ENCODE measurements around the gene NOXRED1. TPM values are rescaled to one million over a fixed set of nuclear protein-coding genes. Genes with fewer than 3 reads are reported as not detected.

NOXRED1 gene
- total and polyA plus RNA-seq, 2 donors = 0.14 to 0.69 TPM

GRCh38 chr14:77377502-77377844 is 45.9 kb downstream of the NOXRED1 start:
- WGBS = 12% methylated on average over 10 of the region's 10 CpGs
- H3K36me3 ChIP-seq (ENCODE audit: insufficient read depth) = peaks cover 1% of the 10 kb centered on the region
- H3K4me1 ChIP-seq (ENCODE audit: insufficient read depth) = no peaks in the 10 kb centered on the region
- DNase-seq (ENCODE audit: extremely low spot score) = no peak
- H3K27ac ChIP-seq (ENCODE audit: low read depth) = no peak overlapping the region
- H3K4me3 ChIP-seq (ENCODE audit: low read depth, low read length) = peak overlapping the region; percentile 78

GRCh38 chr14:77376771-77377501 is 46.4 kb downstream of the NOXRED1 start, which contains the start of the genes SAMD15 and TMED8:
Gene SAMD15, plus strand, starts transcription at chr14:77377379. Its CDS starts 40 bp downstream, at chr14:77377419.
Gene TMED8, minus strand, starts transcription at chr14:77377094. Its CDS starts 41 bp downstream, at chr14:77377053.
- DNase-seq (ENCODE audit: extremely low spot score) = peak; percentile 80
- Histone ChIP-seq H3K4me1 (ENCODE audit: insufficient read depth) (no peaks in the 10 kb centered on the region), H3K27ac (ENCODE audit: low read depth) (peak within 1 kb of the TSS; percentile 86), H3K4me3 (ENCODE audit: low read depth, low read length) (peak within 1 kb of the TSS; percentile 78), H3K36me3 (ENCODE audit: insufficient read depth) (peaks cover 1% of the 10 kb centered on the region)
- WGBS = under 1% methylated on average over 69 of the region's 69 CpGs

GRCh38 chr14:77375973-77376770 is 47.2 kb downstream of the NOXRED1 start:
- DNase-seq (ENCODE audit: extremely low spot score) = no peak
- 14% methylated on average over 24 of the region's 24 CpGs for WGBS

GRCh38 chr14:77375164-77375950 is 48.0 kb downstream of the NOXRED1 start:
- no peak overlapping the region for H3K4me3 ChIP-seq (ENCODE audit: low read depth, low read length)
- WGBS = 78% methylated on average over 9 of the region's 9 CpGs
- no peak overlapping the region for H3K27ac ChIP-seq (ENCODE audit: low read depth)
- H3K4me1 ChIP-seq (ENCODE audit: insufficient read depth) = no peaks in the 10 kb centered on the region
- DNase-seq (ENCODE audit: extremely low spot score) = no peak
- H3K36me3 ChIP-seq (ENCODE audit: insufficient read depth) = no peaks in the 10 kb centered on the region

More at GRCh38 chr14:77375973-77376770, 47.2 kb downstream of the NOXRED1 start:
- Histone ChIP-seq H3K27ac (ENCODE audit: low read depth) (peak overlapping the region; percentile 86), H3K36me3 (ENCODE audit: insufficient read depth) (no peaks in the 10 kb centered on the region), H3K4me3 (ENCODE audit: low read depth, low read length) (peak overlapping the region; percentile 78), H3K4me1 (ENCODE audit: insufficient read depth) (no peaks in the 10 kb centered on the region)

GRCh38 chr14:77372304-77372841 is 51.0 kb downstream of the NOXRED1 start:
- Histone ChIP-seq H3K4me3 (ENCODE audit: low read depth, low read length) (no peak overlapping the region), H3K36me3 (ENCODE audit: insufficient read depth) (no peaks in the 10 kb centered on the region), H3K4me1 (ENCODE audit: insufficient read depth) (no peaks in the 10 kb centered on the region), H3K27ac (ENCODE audit: low read depth) (peak overlapping the region; percentile 23)
- DNase-seq (ENCODE audit: extremely low spot score) = no peak
- WGBS = 52% methylated on average over 4 of the region's 4 CpGs

GRCh38 chr14:77369285-77369684 is 54.0 kb downstream of the NOXRED1 start:
- Histone ChIP-seq H3K4me1 (ENCODE audit: insufficient read depth) (no peaks in the 10 kb centered on the region), H3K36me3 (ENCODE audit: insufficient read depth) (peaks cover 2% of the 10 kb centered on the region), H3K27ac (ENCODE audit: low read depth) (no peak overlapping the region), H3K4me3 (ENCODE audit: low read depth, low read length) (no peak overlapping the region)
- DNase-seq (ENCODE audit: extremely low spot score) = no peak
- 75% methylated on average over 1 of the region's 1 CpG for WGBS

GRCh38 chr14:77364146-77364545 is 59.2 kb downstream of the NOXRED1 start:
- Histone ChIP-seq H3K4me3 (ENCODE audit: low read depth, low read length) (no peak overlapping the region), H3K4me1 (ENCODE audit: insufficient read depth) (no peaks in the 10 kb centered on the region), H3K36me3 (ENCODE audit: insufficient read depth) (peaks cover 2% of the 10 kb centered on the region), H3K27ac (ENCODE audit: low read depth) (no peak overlapping the region)
- WGBS = 91% methylated on average over 3 of the region's 3 CpGs
- DNase-seq (ENCODE audit: extremely low spot score) = no peak

- Histone ChIP-seq H3K27ac (ENCODE audit: low read depth) (no peak overlapping the region), H3K4me3 (ENCODE audit: low read depth, low read length) (no peak overlapping the region), H3K36me3 (ENCODE audit: insufficient read depth) (no peaks in the 10 kb centered on the region), H3K4me1 (ENCODE audit: insufficient read depth) (no peaks in the 10 kb centered on the region)
- WGBS = 91% methylated on average over 1 of the region's 1 CpG
- no peak for DNase-seq (ENCODE audit: extremely low spot score)
Observed at GRCh38 chr14:77359626-77360025, 63.7 kb downstream of the NOXRED1 start.

- WGBS = 89% methylated on average over 4 of the region's 4 CpGs
- Histone ChIP-seq H3K4me3 (ENCODE audit: low read depth, low read length) (no peak overlapping the region), H3K4me1 (ENCODE audit: insufficient read depth) (no peaks in the 10 kb centered on the region), H3K36me3 (ENCODE audit: insufficient read depth) (no peaks in the 10 kb centered on the region), H3K27ac (ENCODE audit: low read depth) (no peak overlapping the region)
- no peak for DNase-seq (ENCODE audit: extremely low spot score)
Observed at GRCh38 chr14:77356899-77357298, 66.4 kb downstream of the NOXRED1 start.

GRCh38 chr14:77355811-77356210 is 67.5 kb downstream of the NOXRED1 start:
- H3K4me1 ChIP-seq (ENCODE audit: insufficient read depth) = no peaks in the 10 kb centered on the region
- WGBS = 93% methylated on average over 4 of the region's 4 CpGs
- DNase-seq (ENCODE audit: extremely low spot score) = no peak
- H3K36me3 ChIP-seq (ENCODE audit: insufficient read depth) = no peaks in the 10 kb centered on the region
- H3K4me3 ChIP-seq (ENCODE audit: low read depth, low read length) = no peak overlapping the region
- H3K27ac ChIP-seq (ENCODE audit: low read depth) = no peak overlapping the region

- Histone ChIP-seq H3K36me3 (ENCODE audit: insufficient read depth) (no peaks in the 10 kb centered on the region), H3K4me3 (ENCODE audit: low read depth, low read length) (no peak overlapping the region), H3K4me1 (ENCODE audit: insufficient read depth) (no peaks in the 10 kb centered on the region), H3K27ac (ENCODE audit: low read depth) (no peak overlapping the region)
- 90% methylated on average over 5 of the region's 5 CpGs for WGBS
- no peak for DNase-seq (ENCODE audit: extremely low spot score)
Observed at GRCh38 chr14:77353469-77354141, 69.7 kb downstream of the NOXRED1 start.

GRCh38 chr14:77347751-77348150 is 75.6 kb downstream of the NOXRED1 start:
- Histone ChIP-seq H3K36me3 (ENCODE audit: insufficient read depth) (no peaks in the 10 kb centered on the region), H3K27ac (ENCODE audit: low read depth) (no peak overlapping the region)
- 80% methylated on average over 3 of the region's 3 CpGs for whole genome bisulfite sequencing

GRCh38 chr14:77346495-77346894 is 76.8 kb downstream of the NOXRED1 start:
- DNase-seq (ENCODE audit: extremely low spot score) = no peak
- Histone ChIP-seq H3K4me3 (ENCODE audit: low read depth, low read length) (no peak overlapping the region), H3K27ac (ENCODE audit: low read depth) (no peak overlapping the region), H3K36me3 (ENCODE audit: insufficient read depth) (no peaks in the 10 kb centered on the region), H3K4me1 (ENCODE audit: insufficient read depth) (no peaks in the 10 kb centered on the region)
- 95% methylated on average over 2 of the region's 2 CpGs for WGBS

More at GRCh38 chr14:77347751-77348150, 75.6 kb downstream of the NOXRED1 start:
- DNase-seq (ENCODE audit: extremely low spot score) = no peak
- Histone ChIP-seq H3K4me3 (ENCODE audit: low read depth, low read length) (no peak overlapping the region), H3K4me1 (ENCODE audit: insufficient read depth) (no peaks in the 10 kb centered on the region)
